SK-MEL-5 (cell line): Measurements from ENCODE around the gene TCEA3. TPM values are rescaled to one million over a fixed set of nuclear protein-coding genes. Genes with fewer than 3 reads are reported as not detected.

Experiments used
- DNase-seq: peaks from one replicate; pipeline ENCODE4 v3.0.0-alpha.2; 2016; ENCODE audit warnings: low read depth, low spot score
- in situ Hi-C: cut with HindIII; loops from 2 replicates; pipeline ENCODE4 v1.10.0; 2016; ENCODE audit warnings: low sequenced_read_pairs, high pct_unique_total_duplicates, low pct_unique_long_range_greater_than_20kb
- total RNA-seq: library from RNA; depleted of rRNA; stranded (reverse); fragments of >200 nt; shearing (Covaris generic); gene quantifications from 2 replicates; pipeline ENCODE4 v1.2.3, GENCODE V29; 2014

Gene TCEA3
- total RNA-seq, 1 experiment from 2014 or later = 0.05 TPM

- in situ Hi-C loops = no loop called here
- DNase-seq = no peak
Observed at GRCh38 chr1:23402286-23403037, 22.1 kb downstream of the TCEA3 start.

- in situ Hi-C loops = no loop called here
- no peak for DNase-seq
Observed at GRCh38 chr1:23401313-23401712, 23.2 kb downstream of the TCEA3 start.

GRCh38 chr1:23400324-23401114, 24.0 kb downstream of the TCEA3 start:
- in situ Hi-C loops = no loop called here
- no peak for DNase-seq

- in situ Hi-C loops = no loop called here
- DNase-seq = no peak
Observed at GRCh38 chr1:23399229-23399628, 25.3 kb downstream of the TCEA3 start.

GRCh38 chr1:23397908-23398307, 26.6 kb downstream of the TCEA3 start:
- DNase-seq = no peak
- in situ Hi-C loops = no loop called here

DNA sequence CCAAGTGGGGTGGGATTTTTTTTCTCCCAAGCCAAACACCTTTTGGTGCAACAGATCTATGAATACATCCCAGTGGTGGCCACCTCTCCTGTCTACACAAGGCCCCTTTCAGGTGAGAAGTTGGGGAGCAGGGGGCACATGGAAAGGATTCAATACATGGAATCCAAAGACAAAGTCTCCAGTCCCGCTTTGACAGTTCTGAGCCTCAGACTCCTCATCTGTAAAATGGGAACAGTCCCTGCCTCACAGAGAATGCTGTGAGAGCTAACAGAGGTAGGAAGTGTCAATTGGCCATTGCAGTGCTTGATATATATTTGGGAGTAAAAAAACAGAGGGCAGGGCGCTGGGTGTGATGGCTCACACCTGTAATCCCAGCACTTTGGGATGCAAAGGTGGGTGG, 28.2 kb downstream of the TCEA3 start:
- DNase-seq = no peak
- in situ Hi-C loops = no loop called here

GRCh38 chr1:23395849-23396248, 28.7 kb downstream of the TCEA3 start:
- no peak for DNase-seq
- in situ Hi-C loops = no loop called here

- no peak for DNase-seq
- in situ Hi-C loops = no loop called here
Observed at GRCh38 chr1:23395154-23395724, 29.3 kb downstream of the TCEA3 start.

- in situ Hi-C loops = no loop called here
- no peak for DNase-seq
Observed at GRCh38 chr1:23394684-23395083, 29.9 kb downstream of the TCEA3 start.

DNA sequence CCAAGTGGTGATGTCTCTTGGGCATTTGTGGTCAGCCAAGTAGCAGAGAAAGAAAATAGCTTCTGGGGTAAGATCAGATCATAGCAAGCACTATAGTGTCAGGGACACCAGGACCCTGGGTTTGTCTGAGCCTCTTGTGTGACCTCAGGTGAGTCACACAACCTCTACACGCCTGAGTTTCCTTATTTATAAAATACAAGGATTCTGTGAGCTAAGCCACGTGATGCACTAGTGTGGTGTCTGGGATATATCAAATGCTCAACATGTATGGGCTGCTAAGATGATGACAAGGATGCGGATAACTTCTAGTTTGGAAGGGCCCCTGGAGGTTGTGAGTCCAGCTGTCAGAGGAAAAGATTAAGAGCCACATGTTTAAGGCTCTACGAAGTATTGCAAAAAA, 30.4 kb downstream of the TCEA3 start:
- in situ Hi-C loops = no loop called here
- DNase-seq = no peak

- DNase-seq = no peak
- in situ Hi-C loops = no loop called here
Observed at GRCh38 chr1:23393706-23394105, 30.8 kb downstream of the TCEA3 start.

- in situ Hi-C loops = no loop called here
- DNase-seq = no peak
Observed at GRCh38 chr1:23392125-23392855, 32.3 kb downstream of the TCEA3 start.

DNA sequence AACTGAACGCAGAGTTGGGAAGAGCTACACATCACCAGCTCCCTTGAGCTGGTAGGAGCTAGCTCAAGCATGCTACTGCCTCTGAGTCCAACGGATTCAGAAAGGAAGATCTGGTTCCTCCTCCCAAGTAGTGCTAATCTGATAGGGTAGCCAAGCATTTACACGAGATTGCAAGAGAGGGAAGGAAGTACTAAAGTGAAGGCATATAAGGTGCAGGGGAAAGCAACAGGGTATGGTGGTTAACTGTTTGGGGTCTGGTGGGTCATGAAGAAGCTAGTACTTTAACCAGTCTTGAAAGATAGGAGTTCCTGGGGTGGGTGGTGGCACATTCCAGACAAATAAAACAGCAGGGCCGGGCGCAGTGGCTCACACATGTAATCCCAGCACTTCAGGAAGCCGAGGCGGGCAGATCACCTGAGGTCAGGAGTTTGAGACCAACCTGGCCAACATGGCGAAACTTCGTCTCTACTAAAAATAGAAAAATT, 34.7 kb downstream of the TCEA3 start:
- DNase-seq = no peak
- in situ Hi-C loops = no loop called here

DNA sequence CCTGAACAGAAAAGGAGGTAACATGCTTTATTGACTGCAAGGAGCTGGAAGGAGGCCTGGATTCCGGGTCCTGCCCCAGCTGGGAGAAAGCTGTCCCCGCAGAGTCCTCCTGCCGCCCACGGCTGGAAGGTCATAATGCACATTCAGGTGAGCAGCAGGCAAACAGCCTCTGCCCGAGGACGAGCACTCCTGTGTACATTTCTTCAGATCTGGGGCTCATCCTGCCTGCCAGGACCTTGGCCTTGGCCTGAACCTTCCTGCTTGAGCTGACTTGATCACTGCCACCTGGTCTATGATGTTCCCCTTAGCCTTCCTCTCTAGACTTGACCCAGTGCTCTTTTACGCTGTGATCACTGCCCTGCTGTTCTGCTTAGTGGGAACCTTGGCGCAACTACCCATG, 37.1 kb downstream of the TCEA3 start:
- in situ Hi-C loops = no loop called here
- DNase-seq = no peak

DNA sequence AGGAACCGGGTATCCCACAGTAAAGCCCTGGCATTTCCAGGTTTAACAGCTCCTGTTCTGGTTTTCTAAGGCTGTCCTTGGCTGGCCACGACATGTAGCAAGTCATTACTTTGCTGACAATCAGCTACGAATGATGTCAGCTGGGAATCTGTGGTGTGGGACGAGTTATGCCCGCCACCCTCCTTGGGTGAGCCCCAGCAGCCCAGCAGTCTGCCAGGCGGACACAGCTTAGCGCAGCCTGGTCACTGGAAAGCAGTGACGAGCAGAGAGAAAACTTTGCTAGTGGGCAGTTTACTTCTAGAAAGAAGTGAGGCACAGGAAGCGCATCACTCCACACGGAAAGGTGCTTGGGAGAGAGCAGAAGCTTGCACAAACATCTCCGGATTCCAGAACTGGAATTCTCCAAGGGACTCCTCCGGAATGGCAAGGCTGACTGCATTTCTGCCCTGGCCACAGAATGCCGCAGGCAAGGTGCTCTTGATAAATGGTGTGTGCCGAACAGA, 39.4 kb downstream of the TCEA3 start:
- DNase-seq = no peak
- in situ Hi-C loops = no loop called here

DNA sequence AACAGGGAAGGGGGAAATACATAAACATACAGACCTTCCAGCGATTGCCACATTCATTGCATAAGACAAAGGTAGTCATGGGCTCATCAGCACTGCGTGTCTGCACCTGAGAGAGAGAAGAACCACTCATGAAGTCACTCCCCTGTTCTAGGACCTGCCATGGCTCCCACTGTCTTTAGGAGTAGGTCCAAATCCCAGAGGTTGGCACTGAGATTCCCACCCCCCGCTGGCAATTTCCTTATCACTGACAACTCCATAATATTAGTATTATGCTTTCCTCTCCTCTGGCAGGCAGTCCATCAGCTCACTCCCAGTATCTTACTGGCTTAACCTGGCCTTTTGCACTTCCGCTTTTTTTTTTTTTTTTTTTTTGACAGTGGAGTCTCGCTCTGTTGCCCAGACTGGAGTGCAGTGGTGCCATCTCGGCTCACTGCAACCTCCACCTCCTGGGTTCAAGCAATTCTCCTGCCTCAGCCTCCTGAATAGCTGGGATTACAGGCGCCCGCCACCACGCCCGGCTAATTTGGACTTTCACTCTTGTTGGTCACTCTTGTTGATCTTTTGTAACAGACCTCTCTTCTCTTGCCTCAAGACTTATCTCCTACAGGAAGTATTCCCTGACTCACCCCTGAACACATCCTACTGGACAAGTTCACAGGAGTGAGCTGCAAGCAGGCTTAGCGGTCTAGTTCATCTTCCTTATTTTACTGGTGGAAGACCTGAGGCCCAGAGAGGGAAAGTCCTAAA, 40.1 kb downstream of the TCEA3 start:
- DNase-seq = no peak
- in situ Hi-C loops = no loop called here

- no peak for DNase-seq
- in situ Hi-C loops = no loop called here
Observed at GRCh38 chr1:23383577-23384311, 40.8 kb downstream of the TCEA3 start.
